SU-DHL-6 (cell line): ENCODE measurements around the gene LAMA2.

Experiments used
- CTCF ChIP-seq: fragments of 200-600 bp; sonication (generic); IDR thresholded peaks from one replicate; pipeline ENCODE4 v1.5.1; 2017; ENCODE audit warnings: antibody characterized with exemption, mild to moderate bottlenecking, low read length, moderate library complexity; ENCODE audit not compliant: insufficient read depth, poor library complexity, severe bottlenecking
- EZH2phosphoT487 ChIP-seq: fragments of 200-600 bp; sonication (generic), shearing (Covaris generic); conservative IDR thresholded peaks from 2 replicates; pipeline ENCODE4 v1.6.1; 2018; ENCODE audit warnings: mild to moderate bottlenecking, antibody characterized with exemption, low read length, moderate library complexity, mixed read lengths

- TF ChIP-seq CTCF = no peak
- no peak for TF ChIP-seq EZH2phosphoT487
Measured at GRCh38 chr6:129184324-129184723, 301.4 kb downstream of the LAMA2 start.
